ENCODE measurements around the gene JAKMIP1. TPM values are rescaled to one million over a fixed set of nuclear protein-coding genes. Genes with fewer than 3 reads are reported as not detected.

The JAKMIP1 gene
- total RNA-seq, 2 experiments from 2014 or later = 4.0 to 5.1 TPM

- no peak for DNase-seq (ENCODE audit: low spot score)
- Histone ChIP-seq H3K9me2 (ENCODE audit: insufficient read depth, low read length) (no peaks in the 10 kb centered on the region), H3K79me2 (ENCODE audit: insufficient read depth, low read depth, low read length) (no peaks in the 10 kb centered on the region), H4K20me1 (ENCODE audit: insufficient read depth, low read length) (no peaks in the 10 kb centered on the region), H3K9me3 (ENCODE audit: low read length) (no peaks in the 10 kb centered on the region), H3K27ac (ENCODE audit: low read depth, low read length, poor library complexity, severe bottlenecking) (no peak overlapping the region), H3K4me1 (ENCODE audit: insufficient read depth, low read length, poor library complexity, severe bottlenecking) (peaks cover 5% of the 10 kb centered on the region), H3K4me3 (ENCODE audit: low read depth, low read length, poor library complexity, severe bottlenecking) (no peak overlapping the region), H3K4me2 (ENCODE audit: low read length) (no peak overlapping the region), H3K36me3 (ENCODE audit: insufficient read depth, low read length) (no peaks in the 10 kb centered on the region), H2AFZ (ENCODE audit: low read length) (no peak overlapping the region)
- no peak for TF ChIP-seq EZH2phosphoT487 (IDR thresholded peaks at IDR 0.05; ENCODE audit: borderline replicate concordance, low read depth, low read length)
- TF ChIP-seq, protein P1, sequence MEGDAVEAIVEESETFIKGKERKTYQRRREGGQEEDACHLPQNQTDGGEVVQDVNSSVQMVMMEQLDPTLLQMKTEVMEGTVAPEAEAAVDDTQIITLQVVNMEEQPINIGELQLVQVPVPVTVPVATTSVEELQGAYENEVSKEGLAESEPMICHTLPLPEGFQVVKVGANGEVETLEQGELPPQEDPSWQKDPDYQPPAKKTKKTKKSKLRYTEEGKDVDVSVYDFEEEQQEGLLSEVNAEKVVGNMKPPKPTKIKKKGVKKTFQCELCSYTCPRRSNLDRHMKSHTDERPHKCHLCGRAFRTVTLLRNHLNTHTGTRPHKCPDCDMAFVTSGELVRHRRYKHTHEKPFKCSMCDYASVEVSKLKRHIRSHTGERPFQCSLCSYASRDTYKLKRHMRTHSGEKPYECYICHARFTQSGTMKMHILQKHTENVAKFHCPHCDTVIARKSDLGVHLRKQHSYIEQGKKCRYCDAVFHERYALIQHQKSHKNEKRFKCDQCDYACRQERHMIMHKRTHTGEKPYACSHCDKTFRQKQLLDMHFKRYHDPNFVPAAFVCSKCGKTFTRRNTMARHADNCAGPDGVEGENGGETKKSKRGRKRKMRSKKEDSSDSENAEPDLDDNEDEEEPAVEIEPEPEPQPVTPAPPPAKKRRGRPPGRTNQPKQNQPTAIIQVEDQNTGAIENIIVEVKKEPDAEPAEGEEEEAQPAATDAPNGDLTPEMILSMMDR (conservative IDR thresholded peaks at IDR 0.05; ENCODE audit: low read length) = no peak
- no TSS peak for BruUV-seq (replicated peaks)
- POLR2A ChIA-PET = no interaction called here
- CTCF ChIA-PET (ENCODE audit: unreplicated experiment) = interaction anchor here (0.5 kb wide), 1 partner anchor 34 kb away, joined by 3 read pairs; no protein-coding TSS in a partner anchor
- intact Hi-C loops (cut with micrococcal nuclease; ENCODE audit: unreplicated experiment) = no loop called here
Observed at GRCh38 chr4:6196324-6196723, 4.0 kb downstream of the JAKMIP1 start.

GRCh38 chr4:6195602-6196319 is 4.6 kb downstream of the JAKMIP1 start:
- no peak for TF ChIP-seq EZH2phosphoT487 (IDR thresholded peaks at IDR 0.05; ENCODE audit: borderline replicate concordance, low read depth, low read length)
- TF ChIP-seq, protein P1 (conservative IDR thresholded peaks at IDR 0.05; ENCODE audit: low read length) = no peak
- Histone ChIP-seq H3K79me2 (ENCODE audit: insufficient read depth, low read depth, low read length) (no peaks in the 10 kb centered on the region), H3K4me1 (ENCODE audit: insufficient read depth, low read length, poor library complexity, severe bottlenecking) (no peaks in the 10 kb centered on the region), H3K9me2 (ENCODE audit: insufficient read depth, low read length) (no peaks in the 10 kb centered on the region), H3K27ac (ENCODE audit: low read depth, low read length, poor library complexity, severe bottlenecking) (no peak overlapping the region), H3K4me3 (ENCODE audit: low read depth, low read length, poor library complexity, severe bottlenecking) (no peak overlapping the region), H2AFZ (ENCODE audit: low read length) (no peak overlapping the region), H3K9me3 (ENCODE audit: low read length) (no peaks in the 10 kb centered on the region), H3K4me2 (ENCODE audit: low read length) (no peak overlapping the region), H3K36me3 (ENCODE audit: insufficient read depth, low read length) (no peaks in the 10 kb centered on the region), H4K20me1 (ENCODE audit: insufficient read depth, low read length) (no peaks in the 10 kb centered on the region)
- no peak for DNase-seq (ENCODE audit: low spot score)
- BruUV-seq (replicated peaks) = no TSS peak
- intact Hi-C loops (cut with micrococcal nuclease; ENCODE audit: unreplicated experiment) = no loop called here
- ChIA-PET POLR2A (no interaction called here), CTCF (ENCODE audit: unreplicated experiment) (interaction anchor here (0.5 kb wide), 1 partner anchor 33 kb away, joined by 3 read pairs; no protein-coding TSS in a partner anchor)

Data from OCI-LY7 (cell line).